K562 (cell line): Measurements from ENCODE around the gene VSNL1. TPM values are rescaled to one million over a fixed set of nuclear protein-coding genes. Genes with fewer than 3 reads are reported as not detected.

Experiments
- ATAC-seq: fragments of 200-7000 bp; cut with Tn5 transposase; 3 replicates; pipeline ENCODE4 v1.9.1; 2020; ENCODE audit warnings: moderate library complexity
- BruUV-seq: library from RNA; stranded (reverse); fragments of 400-500 nt; replicated peaks from 2 replicates; lab custom pipeline; 2021; lab: Mats Ljungman, UMichigan
- CTCF ChIA-PET: fragments of 300-600 bp; formaldehyde crosslinking; extraction: SDS; loops from one replicate; lab custom pipeline; 2021; ENCODE audit warnings: low intra/inter-chr PET ratio; lab: Yijun Ruan, JAX
- POLR2A ChIA-PET: fragments of 300-600, 350-650 bp; sonication (Branson Sonifier 250); formaldehyde crosslinking; extraction: SDS; loops from one replicate; lab custom pipeline; 2021; ENCODE audit warnings: antibody characterized with exemption, inconsistent platforms; lab: Yijun Ruan, JAX
- DNase-seq, 4 experiments: peaks; one replicate each; pipeline versions ENCODE4 v3.0.0 to v3.0.0-alpha.2; 2011 to 2018; ENCODE audit warnings: low spot score in 3 of 4, mixed read lengths in 3 of 4; ENCODE audit errors: extremely low read depth in 1 of 4
- FAIRE-seq: peaks from 2 replicates; lab custom pipeline; 2011; peaks lifted over from hg19 to GRCh38; lab: Jason Lieb, UNC
- H2AFZ ChIP-seq: 2 replicates; pipeline ENCODE4 v1.6.0; 2011; ENCODE audit warnings: low read depth, low read length, control low read depth, inconsistent platforms
- H3K27ac ChIP-seq: fragments of 200-600 bp; 3 replicates; pipeline ENCODE4 v1.8.0; 2011; ENCODE audit warnings: low read depth, mild to moderate bottlenecking, control low read depth, inconsistent platforms, low read length, moderate library complexity, mixed read lengths; ENCODE audit errors: extremely low read depth
- H3K27me3 ChIP-seq, 2 experiments: fragments of 300-600 bp in 1 of 2; 2 replicates in 1 of 2; 3 replicates in 1 of 2; pipeline versions ENCODE4 v1.6.0 to v1.8.0; 2011; ENCODE audit warnings: inconsistent platforms in 2 of 2, low read length in 2 of 2, mild to moderate bottlenecking in 1 of 2, mixed read lengths in 1 of 2, moderate library complexity in 1 of 2; ENCODE audit not compliant: control insufficient read depth in 2 of 2, insufficient read depth in 2 of 2
- H3K36me3 ChIP-seq: fragments of 300-600 bp; 3 replicates; pipeline ENCODE4 v1.8.0; 2011; ENCODE audit warnings: mild to moderate bottlenecking, low read length, inconsistent platforms; ENCODE audit not compliant: control insufficient read depth, insufficient read depth
- H3K4me1 ChIP-seq, 2 experiments: fragments of 200-600 bp in 1 of 2; replicated peaks in 1 of 2; 2 replicates in 1 of 2; 3 replicates in 1 of 2; pipeline versions ENCODE4 v1.5.1 to v1.8.0; 2011; ENCODE audit warnings: inconsistent platforms in 2 of 2, low read length in 2 of 2, mild to moderate bottlenecking in 1 of 2, mixed read lengths in 1 of 2, moderate library complexity in 1 of 2; ENCODE audit not compliant: control insufficient read depth in 2 of 2, insufficient read depth in 2 of 2
- H3K4me2 ChIP-seq: 2 replicates; pipeline ENCODE4 v1.6.1; 2011; ENCODE audit warnings: low read length, control low read depth, inconsistent platforms, mixed read lengths; ENCODE audit not compliant: insufficient read depth
- H3K4me3 ChIP-seq: fragments of 200-600 bp; sonication (generic), shearing (Covaris generic); 2 replicates; pipeline ENCODE4 v1.5.1; 2016; ENCODE audit warnings: control low read depth, inconsistent platforms
- H3K79me2 ChIP-seq: fragments of 200-600 bp; 3 replicates; pipeline ENCODE4 v1.8.0; 2011; ENCODE audit warnings: low read length, inconsistent platforms; ENCODE audit not compliant: control insufficient read depth, insufficient read depth
- H3K9ac ChIP-seq, 2 experiments: 2 replicates each; pipeline versions ENCODE4 v1.6.0 to v1.6.1; 2011; ENCODE audit warnings: low read depth in 2 of 2, low read length in 2 of 2, control low read depth in 1 of 2, inconsistent platforms in 1 of 2, mild to moderate bottlenecking in 1 of 2, mixed read lengths in 1 of 2; ENCODE audit not compliant: insufficient read depth in 1 of 2
- H3K9me1 ChIP-seq: one replicate; pipeline ENCODE4 v1.6.0; 2011; ENCODE audit warnings: inconsistent platforms, mild to moderate bottlenecking, low read length, moderate library complexity; ENCODE audit not compliant: control insufficient read depth, insufficient read depth
- H3K9me3 ChIP-seq: replicated peaks from 2 replicates; pipeline ENCODE4 v1.5.1; 2011; ENCODE audit warnings: low read depth, low read length, inconsistent platforms; ENCODE audit not compliant: control insufficient read depth, insufficient read depth
- H4K20me1 ChIP-seq: replicated peaks from 2 replicates; pipeline ENCODE4 v1.6.1; 2011; ENCODE audit warnings: low read length, inconsistent platforms, mixed read lengths; ENCODE audit not compliant: control insufficient read depth, insufficient read depth
- BDP1 ChIP-seq: IDR thresholded peaks from 3 replicates; pipeline ENCODE4 v1.6.1; 2011; ENCODE audit not compliant: insufficient read length, insufficient read depth
- EP400 ChIP-seq: fragments of 450-650 bp; IDR thresholded peaks from 2 replicates; pipeline ENCODE4 v1.6.1; 2017; ENCODE audit warnings: antibody characterized with exemption, mild to moderate bottlenecking, moderate library complexity
- PCBP1 ChIP-seq: fragments of 200-400 bp; formaldehyde crosslinking; IDR thresholded peaks from 2 replicates; pipeline ENCODE4 v1.6.1; 2018; ENCODE audit warnings: mild to moderate bottlenecking, low read depth, low read length; ENCODE audit not compliant: poor library complexity, severe bottlenecking
- RBBP5 ChIP-seq: fragments of 200-600 bp; sonication (generic); IDR thresholded peaks from 2 replicates; pipeline ENCODE4 v1.6.1; 2012; ENCODE audit warnings: borderline replicate concordance, mild to moderate bottlenecking, low read length, control low read depth, inconsistent platforms; ENCODE audit not compliant: insufficient read depth, poor library complexity, severe bottlenecking
- TRIM24 ChIP-seq, 2 experiments: fragments of 450-650 bp; IDR thresholded peaks; 2 replicates each; pipeline ENCODE4 v1.6.1; 2016
- WGBS: fragments of 100-300 bp; shearing (Covaris generic); methylation state at CpG from one replicate; pipeline ENCODE4 v1.1.6; 2016; ENCODE audit warnings: low coverage, mixed read lengths; ENCODE audit not compliant: insufficient coverage; ENCODE audit errors: missing lambda C conversion rate; 5-methylcytosine and 5-hydroxymethylcytosine counted together
- in situ Hi-C: fragments of 300-500 bp; cut with MboI; formaldehyde crosslinking; loops from 4 replicates; pipeline ENCODE4 v1.15.0; 2018; ENCODE audit warnings: inconsistent platforms, mixed read lengths
- intact Hi-C: fragments of 100-400 bp; cut with micrococcal nuclease; formaldehyde crosslinking; loops from 2 replicates; pipeline ENCODE4 v1.14.2; 2022
- polyA plus RNA-seq, 8 experiments: library from polyadenylated mRNA; depleted of rRNA in 4 of 8; stranded (reverse) in 5 of 8; unstranded in 3 of 8; fragments of >200 nt; fragmentation: Nextera tagmentation in 2 of 8; fragmentation: Illumina TruSeq in 1 of 8; extraction: Ambion mirVana in 2 of 8; extraction: Trizol in 1 of 8; gene quantifications; 2 replicates each; pipeline versions ENCODE4 v1.2.1 to v1.2.3, GENCODE V29; 2011 to 2014; ENCODE audit warnings: inconsistent platforms in 1 of 8, missing spikeins in 1 of 8
- total RNA-seq, 7 experiments: library from RNA; depleted of rRNA in 6 of 7; stranded (reverse); fragments of >200 nt in 6 of 7; fragmentation: Illumina TruSeq in 2 of 7; extraction: Trizol in 2 of 7; gene quantifications; 2 replicates each; pipeline versions ENCODE4 v1.2.1 to v1.2.3, GENCODE V29; 2011 to 2021; ENCODE audit warnings: low replicate concordance in 1 of 7
- TF ChIP-seq, protein P1 (sequence below): fragments of 250-450 bp; sonication (Bioruptor Pico); IDR thresholded peaks from 2 replicates; pipeline ENCODE4 v1.4.0; 2020; ENCODE audit warnings: mild to moderate bottlenecking

The VSNL1 gene
- total and polyA plus RNA-seq, 9 of the 15 experiments (the other 6 are each of a cell fraction or from before 2014, with no cell fraction given), result 0.20 TPM; not detected in 8

DNA sequence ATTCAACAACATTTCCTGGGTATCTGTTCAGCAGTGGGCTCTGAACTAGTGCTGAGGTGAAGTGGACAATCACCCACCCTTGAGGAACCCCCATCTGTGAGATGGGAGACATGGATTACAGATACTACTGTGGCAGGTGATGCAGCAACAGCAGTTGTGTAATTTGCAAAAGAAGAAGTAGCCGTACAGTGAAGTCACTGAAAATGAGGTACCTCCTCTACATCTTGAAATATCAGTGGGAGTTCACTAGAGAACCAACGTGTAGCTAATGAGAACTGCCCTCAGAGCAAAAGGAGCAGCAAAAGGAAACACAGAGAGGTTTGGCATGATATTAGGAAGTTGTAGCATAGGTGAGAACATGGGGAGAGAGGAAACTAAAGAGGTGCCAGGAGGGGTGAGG is 41.3 kb downstream of the VSNL1 start:
- in situ Hi-C loops (no loop called here), intact Hi-C loops (no loop called here)
- Histone ChIP-seq H3K4me1 (peaks cover 0 to 5% of the 10 kb centered on the region in 2 experiments; a peak in 2 of 5 replicates), H3K9ac (no peak overlapping the region), H3K79me2 (no peaks in the 10 kb centered on the region), H3K9me3 (no peaks in the 10 kb centered on the region), H4K20me1 (no peaks in the 10 kb centered on the region), H3K9me1 (no peaks in the 10 kb centered on the region), H3K4me3 (no peak overlapping the region), H3K4me2 (no peak overlapping the region), H2AFZ (no peak overlapping the region), H3K27ac (no peak overlapping the region), H3K27me3 (0 out of 5 replicates have a peak, but pooled peaks cover 0 to 2% of the 10 kb centered on the region in 2 experiments), H3K36me3 (no peaks in the 10 kb centered on the region)
- ChIA-PET CTCF (no interaction called here), POLR2A (no interaction called here)
- ATAC-seq, result no peak
- no TSS peak for BruUV-seq
- DNase-seq, result no peak
- 13% methylated on average over 2 of the region's 2 CpGs for WGBS
- FAIRE-seq, result no peak
- TF ChIP-seq, protein P1, sequence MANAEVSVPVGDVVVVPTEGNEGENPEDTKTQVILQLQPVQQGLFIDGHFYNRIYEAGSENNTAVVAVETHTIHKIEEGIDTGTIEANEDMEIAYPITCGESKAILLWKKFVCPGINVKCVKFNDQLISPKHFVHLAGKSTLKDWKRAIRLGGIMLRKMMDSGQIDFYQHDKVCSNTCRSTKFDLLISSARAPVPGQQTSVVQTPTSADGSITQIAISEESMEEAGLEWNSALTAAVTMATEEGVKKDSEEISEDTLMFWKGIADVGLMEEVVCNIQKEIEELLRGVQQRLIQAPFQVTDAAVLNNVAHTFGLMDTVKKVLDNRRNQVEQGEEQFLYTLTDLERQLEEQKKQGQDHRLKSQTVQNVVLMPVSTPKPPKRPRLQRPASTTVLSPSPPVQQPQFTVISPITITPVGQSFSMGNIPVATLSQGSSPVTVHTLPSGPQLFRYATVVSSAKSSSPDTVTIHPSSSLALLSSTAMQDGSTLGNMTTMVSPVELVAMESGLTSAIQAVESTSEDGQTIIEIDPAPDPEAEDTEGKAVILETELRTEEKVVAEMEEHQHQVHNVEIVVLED (CRISPR knock-in tag), result no peak
- no peak for TF ChIP-seq PCBP1
- TF ChIP-seq RBBP5, result no peak
- no peak for TF ChIP-seq BDP1
- TF ChIP-seq TRIM24 (IDR thresholded peaks at IDR 0.05), result no peak
- no peak for TF ChIP-seq EP400
